Measurements from ENCODE around the gene MCHR1. TPM values are rescaled to one million over a fixed set of nuclear protein-coding genes. Genes with fewer than 3 reads are reported as not detected.

Gene MCHR1
- total RNA-seq, 1 donor from 2014 or later: not detected

DNA sequence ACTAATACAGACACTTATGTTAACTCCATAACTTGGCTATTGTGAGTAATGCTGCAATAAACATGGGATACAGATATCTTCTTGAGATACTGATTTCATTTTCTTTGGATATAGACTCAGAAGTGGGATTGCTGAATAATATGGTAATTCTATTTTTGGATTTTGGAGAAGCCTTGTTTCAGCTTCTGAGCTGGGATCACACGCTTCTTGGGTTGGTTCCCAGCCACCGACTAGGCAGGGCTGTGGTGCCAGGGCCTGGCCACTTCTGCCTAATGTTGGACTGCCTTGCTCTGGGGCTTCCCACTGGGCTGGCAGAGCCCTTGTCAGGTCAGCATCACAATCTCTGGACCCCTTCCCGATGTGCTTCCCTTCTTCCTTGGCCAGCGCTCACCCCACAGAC lies 14.0 kb upstream of the MCHR1 start:
- DNase-seq (no peak), ATAC-seq (no peak)
- H3K4me1 ChIP-seq: no peaks in the 10 kb centered on the region
- H3K4me3 ChIP-seq: no peak overlapping the region
- no peak overlapping the region for H3K27ac ChIP-seq
- no peaks in the 10 kb centered on the region for H3K27me3 ChIP-seq
- no peaks in the 10 kb centered on the region for H3K9me3 ChIP-seq
- TF ChIP-seq, protein P1, sequence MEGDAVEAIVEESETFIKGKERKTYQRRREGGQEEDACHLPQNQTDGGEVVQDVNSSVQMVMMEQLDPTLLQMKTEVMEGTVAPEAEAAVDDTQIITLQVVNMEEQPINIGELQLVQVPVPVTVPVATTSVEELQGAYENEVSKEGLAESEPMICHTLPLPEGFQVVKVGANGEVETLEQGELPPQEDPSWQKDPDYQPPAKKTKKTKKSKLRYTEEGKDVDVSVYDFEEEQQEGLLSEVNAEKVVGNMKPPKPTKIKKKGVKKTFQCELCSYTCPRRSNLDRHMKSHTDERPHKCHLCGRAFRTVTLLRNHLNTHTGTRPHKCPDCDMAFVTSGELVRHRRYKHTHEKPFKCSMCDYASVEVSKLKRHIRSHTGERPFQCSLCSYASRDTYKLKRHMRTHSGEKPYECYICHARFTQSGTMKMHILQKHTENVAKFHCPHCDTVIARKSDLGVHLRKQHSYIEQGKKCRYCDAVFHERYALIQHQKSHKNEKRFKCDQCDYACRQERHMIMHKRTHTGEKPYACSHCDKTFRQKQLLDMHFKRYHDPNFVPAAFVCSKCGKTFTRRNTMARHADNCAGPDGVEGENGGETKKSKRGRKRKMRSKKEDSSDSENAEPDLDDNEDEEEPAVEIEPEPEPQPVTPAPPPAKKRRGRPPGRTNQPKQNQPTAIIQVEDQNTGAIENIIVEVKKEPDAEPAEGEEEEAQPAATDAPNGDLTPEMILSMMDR (IDR thresholded peaks at IDR 0.05): no peak
- intact Hi-C loops (cut with DNase I): no loop called here
- no peaks in the 10 kb centered on the region for H3K36me3 ChIP-seq

DNA sequence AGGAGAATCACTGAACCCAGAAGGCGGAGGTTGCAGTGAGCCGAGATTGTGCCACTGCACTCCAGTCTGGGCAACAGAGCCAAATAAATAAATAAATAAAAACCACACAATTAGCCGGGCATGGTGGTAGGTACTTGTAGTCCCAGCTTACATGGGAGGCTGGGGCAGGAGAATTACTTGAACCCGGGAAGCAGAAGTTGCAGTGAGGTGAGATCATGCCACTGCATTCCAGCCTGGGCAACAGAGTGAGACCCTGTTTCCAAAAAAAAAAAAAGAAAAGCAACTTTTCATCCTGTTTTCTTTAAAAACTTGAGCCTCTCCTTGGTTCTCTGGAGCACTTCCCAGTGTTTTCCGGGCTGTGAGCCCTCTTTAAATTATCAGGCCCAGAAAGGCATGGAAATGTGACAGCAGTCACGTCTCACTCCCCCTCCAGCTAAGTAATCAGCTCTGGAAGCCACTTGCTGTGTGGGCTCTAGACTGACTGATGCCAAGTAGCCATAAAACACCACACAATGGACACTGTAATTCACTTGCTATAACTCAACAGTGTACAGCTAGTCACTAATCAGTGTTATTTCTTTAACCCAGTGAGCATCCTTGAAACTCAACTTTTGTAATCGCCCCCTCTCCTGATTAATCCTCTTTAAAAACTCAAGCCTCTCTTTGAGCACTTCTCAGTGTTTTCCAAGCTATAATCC lies 13.0 kb upstream of the MCHR1 start:
- ATAC-seq: peak; percentile 36
- no peaks in the 10 kb centered on the region for H3K27me3 ChIP-seq

DNA sequence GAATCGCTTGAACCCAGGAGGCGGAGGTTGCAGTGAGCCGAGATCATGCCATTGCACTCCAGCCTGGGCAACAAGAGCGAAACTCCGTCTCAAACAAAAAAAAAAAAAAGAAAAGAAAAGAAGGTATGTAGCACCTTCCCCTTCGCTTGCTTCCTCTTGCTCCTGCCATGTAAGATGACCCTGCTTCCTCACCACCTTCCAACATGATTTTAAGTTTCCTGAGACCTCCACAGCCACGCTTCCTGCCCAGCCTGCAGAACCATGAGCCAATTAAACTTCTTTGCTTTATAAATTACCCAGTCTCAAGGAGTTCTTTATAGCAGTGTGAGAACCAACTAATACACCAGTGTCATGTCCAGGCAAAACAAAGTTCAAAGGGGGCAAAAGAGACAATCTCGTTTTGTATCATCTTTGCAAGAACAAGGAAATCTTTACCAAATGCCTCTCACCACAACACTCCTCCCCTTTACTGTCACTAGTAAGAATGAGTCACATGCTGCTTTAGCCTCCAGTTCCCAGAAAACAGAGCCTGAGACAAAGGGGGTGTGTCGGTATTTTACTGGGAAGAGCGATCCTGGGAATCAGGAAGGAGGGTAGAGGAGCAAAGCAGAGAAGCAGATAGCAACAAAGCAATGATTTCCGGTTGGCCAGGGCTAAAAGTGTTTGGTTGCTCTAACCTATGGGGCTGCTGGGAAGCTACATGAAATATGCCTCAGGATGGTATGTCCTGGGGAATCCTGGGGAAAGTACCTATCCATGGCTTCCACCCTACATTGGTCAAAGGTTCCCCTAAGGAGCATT lies 10.5 kb upstream of the MCHR1 start:
- H3K36me3 ChIP-seq: no peaks in the 10 kb centered on the region
- peak; percentile 36 for ATAC-seq
- no peaks in the 10 kb centered on the region for H3K27me3 ChIP-seq
- DNase-seq: no peak
- H3K4me1 ChIP-seq: no peaks in the 10 kb centered on the region
- H3K9me3 ChIP-seq: no peaks in the 10 kb centered on the region
- H3K27ac ChIP-seq: no peak overlapping the region
- intact Hi-C loops (cut with DNase I): no loop called here
- H3K4me3 ChIP-seq: no peak overlapping the region
- TF ChIP-seq, protein P1 (IDR thresholded peaks at IDR 0.05): no peak

More for the DNA sequence above, 13.0 kb upstream of the MCHR1 start:
- Histone ChIP-seq H3K36me3 (no peaks in the 10 kb centered on the region), H3K4me1 (no peaks in the 10 kb centered on the region), H3K27ac (peak overlapping the region; percentile 32), H3K4me3 (no peak overlapping the region), H3K9me3 (no peaks in the 10 kb centered on the region)
- DNase-seq: no peak
- intact Hi-C loops (cut with DNase I): no loop called here
- TF ChIP-seq, protein P1 (IDR thresholded peaks at IDR 0.05): no peak

DNA sequence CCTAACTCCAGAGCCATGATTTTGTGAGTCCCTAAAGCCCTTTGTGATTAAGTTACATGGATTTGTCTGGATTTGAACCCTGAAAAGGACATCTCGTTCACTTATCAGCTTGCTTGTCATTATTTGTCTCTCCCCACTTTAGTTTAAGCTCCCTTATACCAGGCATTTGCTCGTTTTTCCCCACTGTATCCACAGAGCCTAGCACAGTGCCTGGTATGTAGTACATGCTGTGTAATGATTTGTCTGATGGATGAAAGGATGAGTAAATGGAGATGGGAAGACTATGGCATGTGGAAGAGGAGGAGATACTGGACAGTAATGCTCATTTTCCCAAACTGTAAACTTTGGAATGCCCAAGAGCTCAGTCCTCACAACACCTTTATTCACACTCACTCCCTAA lies 9.2 kb upstream of the MCHR1 start:
- no peak for DNase-seq
- intact Hi-C loops (cut with DNase I): no loop called here
- Histone ChIP-seq H3K4me3 (no peak overlapping the region), H3K36me3 (no peaks in the 10 kb centered on the region), H3K27me3 (no peaks in the 10 kb centered on the region), H3K9me3 (no peaks in the 10 kb centered on the region), H3K4me1 (no peaks in the 10 kb centered on the region), H3K27ac (no peak overlapping the region)
- ATAC-seq: no peak
- TF ChIP-seq, protein P1 (IDR thresholded peaks at IDR 0.05): no peak

DNA sequence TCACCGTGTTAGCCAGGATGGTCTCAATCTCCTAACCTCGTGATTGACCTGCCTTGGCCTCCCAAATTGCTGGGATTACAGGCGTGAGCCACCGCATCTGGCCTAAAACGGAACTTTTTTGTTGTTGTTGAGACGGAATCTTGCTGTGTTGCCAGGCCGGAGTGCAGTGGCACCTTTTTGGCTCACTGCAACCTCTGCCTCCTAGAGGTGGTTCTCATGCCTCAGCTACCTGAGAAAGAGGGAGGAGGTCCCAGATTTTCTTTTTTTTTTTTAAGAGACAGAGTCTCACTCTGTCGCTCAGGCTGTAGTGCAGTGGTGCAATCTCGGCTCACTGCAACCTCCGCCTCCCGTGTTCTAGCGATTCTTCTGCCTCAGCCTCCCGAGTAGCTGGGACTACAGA lies 7.9 kb upstream of the MCHR1 start:
- Histone ChIP-seq H3K4me1 (no peaks in the 10 kb centered on the region), H3K27me3 (no peaks in the 10 kb centered on the region), H3K4me3 (no peak overlapping the region), H3K36me3 (no peaks in the 10 kb centered on the region), H3K9me3 (no peaks in the 10 kb centered on the region), H3K27ac (no peak overlapping the region)
- TF ChIP-seq, protein P1 (IDR thresholded peaks at IDR 0.05): no peak
- intact Hi-C loops (cut with DNase I): no loop called here
- no peak for DNase-seq
- ATAC-seq: no peak

All from upper lobe of right lung (tissue), 1 donor.